Fibroblast of mammary gland (primary cell): Measurements from ENCODE around the gene TCF20.

Experiments
- DNase-seq: peaks from one replicate; pipeline ENCODE4 v3.0.0-alpha.2; 2010; ENCODE audit warnings: low read depth
- H3K4me3 ChIP-seq: 2 replicates; pipeline ENCODE4 v1.5.1; 2011; ENCODE audit warnings: low read depth, mild to moderate bottlenecking, low read length, moderate library complexity; ENCODE audit not compliant: control insufficient read depth
- TF ChIP-seq, protein P1 (sequence below): conservative IDR thresholded peaks from 2 replicates; pipeline ENCODE4 v1.5.1; 2011; ENCODE audit warnings: low read depth, low read length, inconsistent platforms; ENCODE audit not compliant: control insufficient read depth, insufficient read depth

The TCF20 gene

DNA sequence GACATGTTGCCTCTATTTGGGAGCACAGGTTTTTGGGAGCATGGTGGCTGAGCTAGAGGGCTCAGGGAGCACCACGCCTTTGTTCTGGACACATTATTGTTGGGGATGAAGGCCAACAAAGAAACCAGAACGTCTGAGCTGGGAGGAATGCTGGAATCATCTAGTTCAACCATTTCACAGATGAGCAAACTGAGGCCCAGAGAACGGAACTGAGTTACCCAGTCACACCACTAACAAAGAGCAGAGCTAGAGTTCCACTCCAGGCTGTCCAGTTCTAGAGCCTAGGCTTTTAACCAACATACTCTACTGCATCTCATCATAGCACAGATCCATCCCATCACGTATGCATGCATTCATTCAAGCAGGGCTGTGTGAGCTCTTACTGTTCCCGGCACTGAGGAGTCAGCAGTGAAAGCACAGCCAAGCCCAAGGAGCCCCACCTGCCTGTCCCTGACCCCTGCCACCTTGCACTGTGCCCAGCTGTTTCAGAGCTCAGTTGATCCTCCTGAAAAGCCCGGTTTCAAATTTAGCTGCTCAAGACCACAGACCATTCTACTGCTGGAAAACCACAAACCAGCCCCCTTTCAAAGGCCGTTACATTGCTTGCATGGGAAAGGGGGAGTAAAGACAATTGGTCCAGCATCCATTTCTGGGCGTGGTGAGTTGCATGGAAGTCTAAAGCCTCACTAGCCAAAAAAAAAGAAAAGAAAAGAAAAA is 16.9 kb upstream of the TCF20 start:
- no peak overlapping the region for H3K4me3 ChIP-seq
- TF ChIP-seq, protein P1, sequence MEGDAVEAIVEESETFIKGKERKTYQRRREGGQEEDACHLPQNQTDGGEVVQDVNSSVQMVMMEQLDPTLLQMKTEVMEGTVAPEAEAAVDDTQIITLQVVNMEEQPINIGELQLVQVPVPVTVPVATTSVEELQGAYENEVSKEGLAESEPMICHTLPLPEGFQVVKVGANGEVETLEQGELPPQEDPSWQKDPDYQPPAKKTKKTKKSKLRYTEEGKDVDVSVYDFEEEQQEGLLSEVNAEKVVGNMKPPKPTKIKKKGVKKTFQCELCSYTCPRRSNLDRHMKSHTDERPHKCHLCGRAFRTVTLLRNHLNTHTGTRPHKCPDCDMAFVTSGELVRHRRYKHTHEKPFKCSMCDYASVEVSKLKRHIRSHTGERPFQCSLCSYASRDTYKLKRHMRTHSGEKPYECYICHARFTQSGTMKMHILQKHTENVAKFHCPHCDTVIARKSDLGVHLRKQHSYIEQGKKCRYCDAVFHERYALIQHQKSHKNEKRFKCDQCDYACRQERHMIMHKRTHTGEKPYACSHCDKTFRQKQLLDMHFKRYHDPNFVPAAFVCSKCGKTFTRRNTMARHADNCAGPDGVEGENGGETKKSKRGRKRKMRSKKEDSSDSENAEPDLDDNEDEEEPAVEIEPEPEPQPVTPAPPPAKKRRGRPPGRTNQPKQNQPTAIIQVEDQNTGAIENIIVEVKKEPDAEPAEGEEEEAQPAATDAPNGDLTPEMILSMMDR, result no peak
- DNase-seq, result no peak

DNA sequence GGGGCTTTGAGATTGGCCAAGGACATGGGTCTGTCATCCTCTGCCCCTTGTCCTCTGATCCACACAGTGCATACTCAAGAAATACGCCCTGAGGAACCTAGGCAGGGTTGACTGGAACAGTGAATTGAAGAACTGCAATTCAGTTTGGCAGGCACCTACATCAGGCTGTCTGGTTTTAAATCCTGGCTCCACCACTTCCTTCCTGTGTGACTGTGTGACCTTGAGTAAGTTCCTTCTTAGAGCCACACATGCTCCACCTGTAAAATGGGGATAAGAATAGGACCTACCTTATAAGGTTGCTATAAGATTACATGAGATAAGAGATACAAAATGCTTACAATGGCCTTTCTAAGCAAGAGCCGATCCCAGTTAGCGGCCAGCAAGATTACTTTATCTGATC is 15.8 kb upstream of the TCF20 start:
- TF ChIP-seq, protein P1, result no peak
- no peak overlapping the region for H3K4me3 ChIP-seq
- DNase-seq, result no peak

DNA sequence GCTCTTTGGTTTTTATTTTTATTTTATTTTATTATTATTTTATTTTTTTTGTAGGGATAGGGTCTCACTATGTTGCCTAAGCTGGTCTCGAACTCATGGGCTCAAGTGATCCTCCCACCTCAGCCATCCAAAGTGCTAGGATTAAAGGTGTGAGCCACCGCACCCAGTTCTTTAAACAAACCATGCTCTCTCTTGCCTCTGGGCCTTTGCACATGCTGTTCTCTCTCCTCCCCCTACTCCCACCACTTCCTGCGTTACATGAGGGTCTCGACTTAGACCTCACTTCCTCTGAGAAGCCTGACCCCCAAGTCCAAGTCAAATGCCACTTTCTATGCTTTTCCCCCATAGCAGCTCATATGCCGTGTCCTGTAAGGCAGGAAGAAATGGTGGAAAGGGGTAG is 15.2 kb upstream of the TCF20 start:
- no peak for DNase-seq
- H3K4me3 ChIP-seq, result no peak overlapping the region
- TF ChIP-seq, protein P1, result no peak

DNA sequence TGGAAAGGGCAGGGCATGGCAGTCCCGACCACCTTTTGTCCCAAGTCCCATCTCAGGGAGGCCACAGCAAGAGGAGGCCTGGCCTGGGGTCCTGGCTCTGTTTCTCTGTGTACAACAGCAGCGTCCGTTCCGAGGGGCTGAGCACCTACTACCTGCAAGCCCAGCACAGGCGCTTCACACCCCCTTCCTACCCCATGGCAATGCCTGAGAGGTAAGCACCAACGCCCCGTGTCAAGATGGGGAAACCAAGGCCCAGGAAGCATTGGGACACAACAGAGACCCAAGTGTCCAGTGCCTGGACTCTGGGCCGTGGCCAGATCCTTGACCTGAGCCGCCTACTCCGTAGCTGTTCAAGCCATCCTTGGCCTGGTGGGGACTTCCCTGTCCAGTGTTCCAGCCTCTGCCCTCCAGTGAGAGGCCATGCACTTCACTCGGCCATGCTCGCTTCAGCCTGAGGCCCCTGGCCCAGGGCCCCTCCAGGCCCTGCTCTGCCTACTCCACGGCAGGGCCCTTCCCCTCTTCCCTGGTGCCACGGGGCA is 14.3 kb upstream of the TCF20 start:
- no peak overlapping the region for H3K4me3 ChIP-seq
- DNase-seq, result no peak
- TF ChIP-seq, protein P1, result no peak

DNA sequence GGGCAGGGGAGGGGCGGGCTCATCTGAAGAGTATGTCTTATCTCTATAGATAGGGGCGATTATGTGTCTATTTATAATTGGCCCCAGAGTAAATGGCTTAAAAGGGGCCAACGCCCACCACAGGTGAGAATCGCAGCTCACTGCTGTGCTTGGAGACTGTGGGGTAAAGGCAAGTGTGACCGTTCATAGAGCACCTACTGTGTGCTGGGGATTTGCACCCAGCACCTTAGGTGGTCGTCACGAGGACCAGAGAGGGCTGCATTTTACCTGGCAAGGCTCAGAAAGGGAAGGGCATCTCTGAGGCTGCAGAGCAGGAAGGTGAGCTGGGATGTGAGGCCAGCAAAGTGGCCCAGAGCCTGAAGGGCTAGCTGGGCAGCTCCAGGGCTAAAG is 13.7 kb upstream of the TCF20 start:
- no peak overlapping the region for H3K4me3 ChIP-seq
- TF ChIP-seq, protein P1, result no peak
- DNase-seq, result no peak

DNA sequence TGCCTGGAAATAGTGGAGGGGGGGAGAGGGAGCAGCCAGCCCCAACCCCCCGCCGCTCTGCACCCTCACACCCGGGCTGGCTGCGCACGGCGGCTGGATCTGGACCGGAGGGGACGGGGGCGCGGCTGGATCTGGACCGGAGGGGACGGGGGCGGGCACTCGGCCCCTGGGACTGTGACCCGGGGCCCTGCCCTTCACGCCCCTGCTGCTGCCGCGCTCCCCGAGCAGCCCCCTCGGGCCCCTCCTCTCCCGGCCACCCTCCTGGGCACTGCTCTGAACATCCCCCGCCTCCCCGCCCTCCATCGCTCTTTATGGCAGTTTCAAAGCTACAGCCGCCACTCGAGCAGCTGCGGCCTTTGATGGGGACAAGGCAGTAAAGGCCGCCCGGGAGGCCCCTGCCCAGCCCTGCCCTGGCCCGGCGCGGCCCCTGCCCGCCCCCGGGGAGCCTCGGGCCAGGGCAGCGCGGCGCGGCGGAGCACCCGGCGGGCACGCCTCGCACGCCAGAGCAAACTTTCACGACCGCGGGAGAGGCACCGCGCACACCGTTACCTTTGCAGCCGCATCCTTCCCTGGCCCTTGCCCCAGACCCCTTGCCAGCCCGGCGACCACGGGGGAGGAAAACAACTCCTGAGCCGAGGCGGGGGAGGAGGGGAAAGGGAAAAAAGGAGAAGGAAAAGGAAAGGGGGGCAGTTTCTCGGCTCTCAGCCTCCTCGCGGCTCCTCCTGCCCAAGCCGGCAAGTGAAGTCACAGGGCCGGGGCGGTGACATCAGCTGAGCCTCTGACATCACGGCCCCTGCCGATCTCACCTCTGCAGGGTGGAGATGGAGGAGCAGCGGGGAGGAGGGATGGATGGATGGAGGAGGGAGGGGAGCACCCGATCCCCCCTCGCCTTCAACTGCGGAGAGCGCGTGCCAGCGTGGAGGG is 13.1 kb upstream of the TCF20 start:
- no peak overlapping the region for H3K4me3 ChIP-seq
- no peak for DNase-seq
- TF ChIP-seq, protein P1, result no peak
